Gastrocnemius medialis (tissue), 4 donors: ENCODE results near the gene NHSL1.

Experiments used
- POLR2A ChIP-seq, 2 donors: fragments of 450-650 bp; IDR thresholded peaks; one replicate each; pipeline ENCODE4 v1.6.1; 2017; ENCODE audit warnings: antibody characterized with exemption in 2 of 2, mild to moderate bottlenecking in 2 of 2, moderate library complexity in 2 of 2
- TF ChIP-seq, protein P1 (sequence below), 5 experiments: fragments of 450-650 bp in 3 of 5; fragments of 200-600 bp in 2 of 5; sonication (generic) in 2 of 5; IDR thresholded peaks in 4 of 5; conservative IDR thresholded peaks in 1 of 5; 1 replicate in 4 of 5; 2 replicates in 1 of 5; pipeline ENCODE4 v1.5.1; 2016 to 2019; ENCODE audit warnings: antibody characterized with exemption in 5 of 5, mild to moderate bottlenecking in 3 of 5, moderate library complexity in 3 of 5

DNA sequence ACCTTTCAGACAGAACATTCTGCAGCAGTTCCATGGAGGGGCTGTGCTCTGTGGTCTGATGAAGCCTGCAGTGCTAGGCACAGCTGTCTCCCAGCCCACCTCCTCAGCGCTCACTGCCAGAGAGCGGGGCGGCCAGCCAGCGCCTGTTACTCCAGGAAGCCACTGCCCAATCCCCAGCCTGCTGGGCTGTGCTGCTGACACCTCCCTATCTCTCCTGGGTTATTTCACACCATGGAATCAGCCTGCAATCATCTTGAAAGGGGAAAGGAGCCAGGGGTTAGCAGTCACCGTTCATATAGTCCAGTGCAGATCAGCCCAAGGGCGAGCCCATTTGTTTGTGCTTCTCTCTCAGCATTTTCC, 46.3 kb upstream of the NHSL1 start:
- TF ChIP-seq, protein P1, sequence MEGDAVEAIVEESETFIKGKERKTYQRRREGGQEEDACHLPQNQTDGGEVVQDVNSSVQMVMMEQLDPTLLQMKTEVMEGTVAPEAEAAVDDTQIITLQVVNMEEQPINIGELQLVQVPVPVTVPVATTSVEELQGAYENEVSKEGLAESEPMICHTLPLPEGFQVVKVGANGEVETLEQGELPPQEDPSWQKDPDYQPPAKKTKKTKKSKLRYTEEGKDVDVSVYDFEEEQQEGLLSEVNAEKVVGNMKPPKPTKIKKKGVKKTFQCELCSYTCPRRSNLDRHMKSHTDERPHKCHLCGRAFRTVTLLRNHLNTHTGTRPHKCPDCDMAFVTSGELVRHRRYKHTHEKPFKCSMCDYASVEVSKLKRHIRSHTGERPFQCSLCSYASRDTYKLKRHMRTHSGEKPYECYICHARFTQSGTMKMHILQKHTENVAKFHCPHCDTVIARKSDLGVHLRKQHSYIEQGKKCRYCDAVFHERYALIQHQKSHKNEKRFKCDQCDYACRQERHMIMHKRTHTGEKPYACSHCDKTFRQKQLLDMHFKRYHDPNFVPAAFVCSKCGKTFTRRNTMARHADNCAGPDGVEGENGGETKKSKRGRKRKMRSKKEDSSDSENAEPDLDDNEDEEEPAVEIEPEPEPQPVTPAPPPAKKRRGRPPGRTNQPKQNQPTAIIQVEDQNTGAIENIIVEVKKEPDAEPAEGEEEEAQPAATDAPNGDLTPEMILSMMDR (IDR thresholded peaks at IDR 0.05 in 4 of 5, conservative IDR thresholded peaks at IDR 0.05 in 1 of 5) = no peak
- no peak for TF ChIP-seq POLR2A (IDR thresholded peaks at IDR 0.05)
